ENCODE results near the gene DNAJC5G.

The DNAJC5G gene

GRCh38 chr2:27233341-27233740 is 41.9 kb upstream of the DNAJC5G start:
- Histone ChIP-seq H3K27me3 (ENCODE audit: control insufficient read depth, insufficient read depth, low read length) (no peaks in the 10 kb centered on the region), H3K4me1 (no peaks in the 10 kb centered on the region), H3K4me3 (ENCODE audit: low read depth, low read length) (no peak overlapping the region), H2AFZ (no peak overlapping the region), H3K9me3 (ENCODE audit: control insufficient read depth, low read length) (no peaks in the 10 kb centered on the region), H3K36me3 (ENCODE audit: control insufficient read depth, insufficient read depth, low read length) (no peaks in the 10 kb centered on the region), H3K4me2 (ENCODE audit: low read length) (no peak overlapping the region), H3K9ac (no peak overlapping the region), H3K79me2 (no peaks in the 10 kb centered on the region), H3K27ac (no peak overlapping the region)
- TF ChIP-seq, protein P1, sequence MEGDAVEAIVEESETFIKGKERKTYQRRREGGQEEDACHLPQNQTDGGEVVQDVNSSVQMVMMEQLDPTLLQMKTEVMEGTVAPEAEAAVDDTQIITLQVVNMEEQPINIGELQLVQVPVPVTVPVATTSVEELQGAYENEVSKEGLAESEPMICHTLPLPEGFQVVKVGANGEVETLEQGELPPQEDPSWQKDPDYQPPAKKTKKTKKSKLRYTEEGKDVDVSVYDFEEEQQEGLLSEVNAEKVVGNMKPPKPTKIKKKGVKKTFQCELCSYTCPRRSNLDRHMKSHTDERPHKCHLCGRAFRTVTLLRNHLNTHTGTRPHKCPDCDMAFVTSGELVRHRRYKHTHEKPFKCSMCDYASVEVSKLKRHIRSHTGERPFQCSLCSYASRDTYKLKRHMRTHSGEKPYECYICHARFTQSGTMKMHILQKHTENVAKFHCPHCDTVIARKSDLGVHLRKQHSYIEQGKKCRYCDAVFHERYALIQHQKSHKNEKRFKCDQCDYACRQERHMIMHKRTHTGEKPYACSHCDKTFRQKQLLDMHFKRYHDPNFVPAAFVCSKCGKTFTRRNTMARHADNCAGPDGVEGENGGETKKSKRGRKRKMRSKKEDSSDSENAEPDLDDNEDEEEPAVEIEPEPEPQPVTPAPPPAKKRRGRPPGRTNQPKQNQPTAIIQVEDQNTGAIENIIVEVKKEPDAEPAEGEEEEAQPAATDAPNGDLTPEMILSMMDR (IDR thresholded peaks at IDR 0.05), result no peak

DNA sequence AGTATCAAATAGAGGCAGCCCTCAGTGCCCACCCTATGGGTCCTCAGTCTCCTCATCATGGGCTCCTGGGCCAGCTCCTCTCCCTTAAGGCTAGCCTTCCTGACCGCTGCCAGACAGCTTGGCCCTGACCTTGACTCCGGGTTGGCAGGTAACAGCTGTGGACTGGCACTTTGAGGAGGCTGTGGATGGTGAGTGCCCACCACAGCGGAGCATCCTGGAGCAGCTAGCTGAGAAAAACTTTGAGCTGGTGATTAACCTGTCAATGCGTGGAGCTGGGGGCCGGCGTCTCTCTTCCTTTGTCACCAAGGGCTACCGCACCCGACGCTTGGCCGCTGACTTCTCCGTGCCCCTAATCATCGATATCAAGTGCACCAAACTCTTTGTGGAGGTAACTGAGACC is 39.1 kb upstream of the DNAJC5G start:
- no peaks in the 10 kb centered on the region for H3K9me3 ChIP-seq (ENCODE audit: control insufficient read depth, low read length)
- H3K4me1 ChIP-seq, result no peaks in the 10 kb centered on the region
- TF ChIP-seq, protein P1 (IDR thresholded peaks at IDR 0.05), result no peak
- no peak overlapping the region for H3K9ac ChIP-seq
- H3K27me3 ChIP-seq (ENCODE audit: control insufficient read depth, insufficient read depth, low read length), result no peaks in the 10 kb centered on the region
- no peaks in the 10 kb centered on the region for H3K79me2 ChIP-seq
- no peak overlapping the region for H3K4me2 ChIP-seq (ENCODE audit: low read length)
- no peak overlapping the region for H3K4me3 ChIP-seq (ENCODE audit: low read depth, low read length)
- no peak overlapping the region for H3K27ac ChIP-seq
- no peak overlapping the region for H2AFZ ChIP-seq
- no peaks in the 10 kb centered on the region for H3K36me3 ChIP-seq (ENCODE audit: control insufficient read depth, insufficient read depth, low read length)

GRCh38 chr2:27236626-27237025 is 38.6 kb upstream of the DNAJC5G start:
- Histone ChIP-seq H3K36me3 (ENCODE audit: control insufficient read depth, insufficient read depth, low read length) (no peaks in the 10 kb centered on the region), H3K27ac (no peak overlapping the region), H3K4me1 (no peaks in the 10 kb centered on the region), H3K27me3 (ENCODE audit: control insufficient read depth, insufficient read depth, low read length) (no peaks in the 10 kb centered on the region), H3K9ac (no peak overlapping the region), H2AFZ (no peak overlapping the region), H3K4me2 (ENCODE audit: low read length) (no peak overlapping the region), H3K79me2 (no peaks in the 10 kb centered on the region), H3K9me3 (ENCODE audit: control insufficient read depth, low read length) (no peaks in the 10 kb centered on the region), H3K4me3 (ENCODE audit: low read depth, low read length) (no peak overlapping the region)
- TF ChIP-seq, protein P1 (IDR thresholded peaks at IDR 0.05), result no peak

DNA sequence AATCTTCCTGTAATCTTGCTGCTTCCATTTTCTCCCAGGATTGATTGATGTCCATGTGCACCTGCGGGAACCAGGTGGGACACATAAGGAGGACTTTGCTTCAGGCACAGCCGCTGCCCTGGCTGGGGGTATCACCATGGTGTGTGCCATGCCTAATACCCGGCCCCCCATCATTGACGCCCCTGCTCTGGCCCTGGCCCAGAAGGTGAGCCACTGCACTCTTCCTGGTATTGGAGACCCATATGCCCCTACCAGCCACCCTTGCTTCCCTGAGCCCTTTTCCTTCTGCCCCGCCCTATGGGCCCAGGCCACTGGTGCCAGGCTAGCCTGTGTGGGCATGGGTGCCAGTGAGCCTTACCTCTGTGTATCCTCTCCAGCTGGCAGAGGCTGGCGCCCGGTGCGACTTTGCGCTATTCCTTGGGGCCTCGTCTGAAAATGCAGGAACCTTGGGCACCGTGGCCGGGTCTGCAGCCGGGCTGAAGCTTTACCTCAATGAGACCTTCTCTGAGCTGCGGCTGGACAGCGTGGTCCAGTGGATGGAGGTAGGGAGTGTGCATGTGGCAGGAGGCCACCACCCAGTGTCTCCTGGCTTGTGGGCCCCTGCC is 37.8 kb upstream of the DNAJC5G start:
- Histone ChIP-seq H3K36me3 (ENCODE audit: control insufficient read depth, insufficient read depth, low read length) (no peaks in the 10 kb centered on the region), H3K9me3 (ENCODE audit: control insufficient read depth, low read length) (no peaks in the 10 kb centered on the region), H3K4me3 (ENCODE audit: low read depth, low read length) (no peak overlapping the region)

More for the DNA sequence above, 37.8 kb upstream of the DNAJC5G start:
- no peaks in the 10 kb centered on the region for H3K79me2 ChIP-seq
- no peak overlapping the region for H2AFZ ChIP-seq
- no peak overlapping the region for H3K4me2 ChIP-seq (ENCODE audit: low read length)
- H3K4me1 ChIP-seq, result no peaks in the 10 kb centered on the region
- H3K27ac ChIP-seq, result no peak overlapping the region
- H3K27me3 ChIP-seq (ENCODE audit: control insufficient read depth, insufficient read depth, low read length), result no peaks in the 10 kb centered on the region
- TF ChIP-seq, protein P1 (IDR thresholded peaks at IDR 0.05), result no peak
- no peak overlapping the region for H3K9ac ChIP-seq

Measured in parathyroid adenoma (tissue), 2 donors.